Measurements from ENCODE around the gene PEMT.
"Not testable (repeated sequence)": the region's sequence is repeated elsewhere in the genome, so short reads cannot be mapped to it uniquely, and the experiment has no call there.

DNA sequence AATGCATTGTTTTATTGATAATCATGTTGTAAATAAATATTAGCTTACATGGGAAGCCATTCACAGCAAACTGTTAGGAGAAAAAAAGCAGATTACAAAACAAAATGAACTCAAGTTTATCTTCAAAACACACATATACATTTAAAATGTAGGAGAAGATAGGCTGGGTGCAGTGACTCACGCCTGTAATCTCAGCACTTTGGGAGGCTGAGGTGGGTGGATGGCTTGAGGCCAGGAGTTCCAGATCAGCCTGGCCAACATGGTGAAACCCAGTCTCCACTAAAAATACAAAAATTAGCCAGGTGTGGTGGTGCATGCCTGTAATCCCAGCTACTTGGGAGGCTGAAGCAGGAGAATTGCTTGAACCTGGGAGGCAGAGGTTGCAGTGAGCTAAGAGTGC lies 125.6 kb downstream of the PEMT start:
- TF ChIP-seq, protein P1, sequence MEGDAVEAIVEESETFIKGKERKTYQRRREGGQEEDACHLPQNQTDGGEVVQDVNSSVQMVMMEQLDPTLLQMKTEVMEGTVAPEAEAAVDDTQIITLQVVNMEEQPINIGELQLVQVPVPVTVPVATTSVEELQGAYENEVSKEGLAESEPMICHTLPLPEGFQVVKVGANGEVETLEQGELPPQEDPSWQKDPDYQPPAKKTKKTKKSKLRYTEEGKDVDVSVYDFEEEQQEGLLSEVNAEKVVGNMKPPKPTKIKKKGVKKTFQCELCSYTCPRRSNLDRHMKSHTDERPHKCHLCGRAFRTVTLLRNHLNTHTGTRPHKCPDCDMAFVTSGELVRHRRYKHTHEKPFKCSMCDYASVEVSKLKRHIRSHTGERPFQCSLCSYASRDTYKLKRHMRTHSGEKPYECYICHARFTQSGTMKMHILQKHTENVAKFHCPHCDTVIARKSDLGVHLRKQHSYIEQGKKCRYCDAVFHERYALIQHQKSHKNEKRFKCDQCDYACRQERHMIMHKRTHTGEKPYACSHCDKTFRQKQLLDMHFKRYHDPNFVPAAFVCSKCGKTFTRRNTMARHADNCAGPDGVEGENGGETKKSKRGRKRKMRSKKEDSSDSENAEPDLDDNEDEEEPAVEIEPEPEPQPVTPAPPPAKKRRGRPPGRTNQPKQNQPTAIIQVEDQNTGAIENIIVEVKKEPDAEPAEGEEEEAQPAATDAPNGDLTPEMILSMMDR (IDR thresholded peaks at IDR 0.05; ENCODE audit: control extremely low read depth in 1 of 3, insufficient read depth in 1 of 3, low read depth in 1 of 3, low read length in 3 of 3), result not testable (repeated sequence)
- TF ChIP-seq TEAD4 (IDR thresholded peaks at IDR 0.05; ENCODE audit: low read depth, low read length); RFX5 (IDR thresholded peaks at IDR 0.05; ENCODE audit: borderline replicate concordance, low read depth, low read length); RXRA (IDR thresholded peaks at IDR 0.05; ENCODE audit: insufficient read depth, low read depth, low read length); POLR2AphosphoS5 (IDR thresholded peaks at IDR 0.05; ENCODE audit: low read depth, low read length); JUND (IDR thresholded peaks at IDR 0.05; ENCODE audit: low read length); EP300 (IDR thresholded peaks at IDR 0.05; ENCODE audit: borderline replicate concordance in 1 of 2, low read depth in 2 of 2, low read length in 2 of 2); HDAC2 (IDR thresholded peaks at IDR 0.05; ENCODE audit: borderline replicate concordance in 1 of 2, low read depth in 2 of 2, low read length in 2 of 2); SRF (IDR thresholded peaks at IDR 0.05; ENCODE audit: low read depth, low read length); ZNF274 (IDR thresholded peaks at IDR 0.05; ENCODE audit: borderline replicate concordance, extremely low read depth, low read length); TCF12 (IDR thresholded peaks at IDR 0.05; ENCODE audit: low read depth, low read length); GTF2F1 (IDR thresholded peaks at IDR 0.05; ENCODE audit: borderline replicate concordance, low read depth, low read length); POLR2A (IDR thresholded peaks at IDR 0.05; ENCODE audit: control extremely low read depth in 1 of 2, low read depth in 2 of 2, low read length in 2 of 2): not testable (repeated sequence)
- TF ChIP-seq, protein P2, sequence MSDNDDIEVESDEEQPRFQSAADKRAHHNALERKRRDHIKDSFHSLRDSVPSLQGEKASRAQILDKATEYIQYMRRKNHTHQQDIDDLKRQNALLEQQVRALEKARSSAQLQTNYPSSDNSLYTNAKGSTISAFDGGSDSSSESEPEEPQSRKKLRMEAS (IDR thresholded peaks at IDR 0.05), result not testable (repeated sequence)

All from H1 (cell line).